ENCODE measurements around the gene GTF2IRD1. TPM values are rescaled to one million over a fixed set of nuclear protein-coding genes. Genes with fewer than 3 reads are reported as not detected.

Gene GTF2IRD1
- total RNA-seq, 1 experiment from 2014 or later = 14.9 TPM

DNA sequence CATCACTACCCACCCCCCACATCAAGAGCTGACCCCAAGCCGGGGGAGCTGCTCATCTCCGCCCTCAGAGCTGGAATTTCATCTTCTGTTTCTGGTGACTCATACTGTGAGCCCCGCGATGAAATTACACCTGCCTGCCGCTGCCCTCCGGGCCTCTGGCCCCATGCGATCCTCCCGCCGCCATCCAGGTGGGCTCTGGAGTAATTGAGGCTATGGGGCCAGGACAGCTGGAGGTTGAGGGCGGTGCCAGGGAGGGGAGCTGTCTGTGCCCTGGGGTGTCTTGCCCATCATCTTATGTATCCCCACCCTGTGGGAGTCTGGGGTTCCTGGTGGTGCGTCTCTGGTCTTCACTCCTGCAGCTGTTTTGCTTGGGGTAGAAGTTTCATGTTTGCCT lies 9.0 kb downstream of the GTF2IRD1 start:
- peaks cover 6% of the 10 kb centered on the region; the same call in 1 of the 2 replicates for H3K4me1 ChIP-seq (ENCODE audit: insufficient read depth, low read length)
- BruUV-seq (replicated peaks) = no TSS peak
- no peaks in the 10 kb centered on the region for H3K9me2 ChIP-seq (replicated peaks; ENCODE audit: low read length)
- ChIA-PET CTCF (no interaction called here), POLR2A (ENCODE audit: unreplicated experiment) (no interaction called here)
- no peak overlapping the region for H3K27ac ChIP-seq (ENCODE audit: low read length)
- no peak overlapping the region for H3K4me2 ChIP-seq (ENCODE audit: low read length)
- H3K36me3 ChIP-seq (ENCODE audit: low read depth, low read length) = no peaks in the 10 kb centered on the region
- H2AFZ ChIP-seq (ENCODE audit: low read length) = no peak overlapping the region
- intact Hi-C loops (cut with micrococcal nuclease) = no loop called here
- TF ChIP-seq EZH2phosphoT487 (IDR thresholded peaks at IDR 0.05; ENCODE audit: borderline replicate concordance, low read length) (no peak), EZH2 (IDR thresholded peaks at IDR 0.05; ENCODE audit: low read length, unreplicated experiment) (no peak)
- TF ChIP-seq, protein P1, sequence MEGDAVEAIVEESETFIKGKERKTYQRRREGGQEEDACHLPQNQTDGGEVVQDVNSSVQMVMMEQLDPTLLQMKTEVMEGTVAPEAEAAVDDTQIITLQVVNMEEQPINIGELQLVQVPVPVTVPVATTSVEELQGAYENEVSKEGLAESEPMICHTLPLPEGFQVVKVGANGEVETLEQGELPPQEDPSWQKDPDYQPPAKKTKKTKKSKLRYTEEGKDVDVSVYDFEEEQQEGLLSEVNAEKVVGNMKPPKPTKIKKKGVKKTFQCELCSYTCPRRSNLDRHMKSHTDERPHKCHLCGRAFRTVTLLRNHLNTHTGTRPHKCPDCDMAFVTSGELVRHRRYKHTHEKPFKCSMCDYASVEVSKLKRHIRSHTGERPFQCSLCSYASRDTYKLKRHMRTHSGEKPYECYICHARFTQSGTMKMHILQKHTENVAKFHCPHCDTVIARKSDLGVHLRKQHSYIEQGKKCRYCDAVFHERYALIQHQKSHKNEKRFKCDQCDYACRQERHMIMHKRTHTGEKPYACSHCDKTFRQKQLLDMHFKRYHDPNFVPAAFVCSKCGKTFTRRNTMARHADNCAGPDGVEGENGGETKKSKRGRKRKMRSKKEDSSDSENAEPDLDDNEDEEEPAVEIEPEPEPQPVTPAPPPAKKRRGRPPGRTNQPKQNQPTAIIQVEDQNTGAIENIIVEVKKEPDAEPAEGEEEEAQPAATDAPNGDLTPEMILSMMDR (conservative IDR thresholded peaks at IDR 0.05; ENCODE audit: low read depth, low read length) = no peak
- H3K79me2 ChIP-seq (ENCODE audit: low read length) = peaks cover 77% of the 10 kb centered on the region
- H4K20me1 ChIP-seq (ENCODE audit: low read length) = no peaks in the 10 kb centered on the region
- H3F3A ChIP-seq (ENCODE audit: low read length, unreplicated experiment) = no peaks in the 10 kb centered on the region
- no peaks in the 10 kb centered on the region for H3K9me3 ChIP-seq (ENCODE audit: low read length)
- H3K9ac ChIP-seq (ENCODE audit: low read length) = no peak overlapping the region
- no peak for ATAC-seq
- H3K27me3 ChIP-seq (ENCODE audit: low read length) = no peaks in the 10 kb centered on the region
- no peak for DNase-seq
- H3K4me3 ChIP-seq (ENCODE audit: low read length) = no peak overlapping the region

DNA sequence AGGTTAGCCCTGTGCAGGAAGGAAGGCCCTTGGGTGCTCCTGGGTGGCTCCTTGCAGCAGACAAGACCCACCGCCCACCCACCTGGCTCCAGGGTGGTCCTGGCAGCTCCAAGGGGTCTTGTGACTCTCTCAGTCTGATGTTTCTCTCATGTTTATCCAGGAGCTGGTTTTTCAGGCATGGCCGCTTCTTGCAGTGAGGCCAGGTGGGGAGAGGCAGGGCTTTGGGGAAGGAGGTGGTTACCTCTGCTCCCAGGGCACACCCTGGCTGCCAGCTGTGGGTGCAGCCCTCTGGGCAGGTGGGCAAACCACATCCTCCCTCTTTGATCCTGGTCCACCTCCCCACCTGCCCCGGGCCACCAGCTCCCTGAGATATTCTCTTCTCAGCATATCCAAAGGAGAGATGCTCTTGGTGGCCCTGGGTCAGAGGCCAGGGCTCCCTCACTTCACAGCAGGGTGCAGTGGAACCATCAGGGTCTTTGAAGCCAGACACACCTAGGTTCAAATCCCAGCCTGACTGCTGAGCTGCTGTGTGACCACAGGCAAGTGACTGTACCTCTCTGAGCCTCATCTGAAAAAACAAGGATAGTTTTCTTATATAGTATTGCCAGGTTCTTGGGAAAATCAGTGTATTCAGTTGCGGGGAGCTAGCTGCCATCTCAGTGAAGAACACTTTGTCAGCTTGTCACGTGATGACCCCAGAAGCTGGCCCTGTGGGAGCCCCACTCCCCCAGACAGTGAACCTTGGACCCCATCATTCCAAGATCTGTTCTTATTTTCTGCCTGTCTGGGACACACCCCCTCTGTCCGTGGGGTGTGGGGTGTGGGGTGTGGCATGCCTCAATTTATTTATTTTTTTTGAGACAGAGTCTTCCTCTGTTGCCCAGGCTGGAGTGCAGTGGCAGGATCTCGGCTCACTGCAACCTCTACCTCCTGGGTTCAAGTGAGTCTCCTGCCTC lies 11.5 kb downstream of the GTF2IRD1 start:
- peak; percentile 47 for DNase-seq
- H3K9ac ChIP-seq (ENCODE audit: low read length) = no peak overlapping the region
- ATAC-seq = peak; percentile 73
- ChIA-PET CTCF (no interaction called here), POLR2A (ENCODE audit: unreplicated experiment) (no interaction called here)
- intact Hi-C loops (cut with micrococcal nuclease) = no loop called here
- no peaks in the 10 kb centered on the region for H4K20me1 ChIP-seq (ENCODE audit: low read length)
- H3K4me3 ChIP-seq (ENCODE audit: low read length) = no peak overlapping the region
- no peaks in the 10 kb centered on the region for H3F3A ChIP-seq (ENCODE audit: low read length, unreplicated experiment)
- no peaks in the 10 kb centered on the region for H3K9me2 ChIP-seq (replicated peaks; ENCODE audit: low read length)
- no peak for TF ChIP-seq EZH2 (IDR thresholded peaks at IDR 0.05; ENCODE audit: low read length, unreplicated experiment)
- no peak for TF ChIP-seq EZH2phosphoT487 (IDR thresholded peaks at IDR 0.05; ENCODE audit: borderline replicate concordance, low read length)
- TF ChIP-seq, protein P1 (conservative IDR thresholded peaks at IDR 0.05; ENCODE audit: low read depth, low read length) = no peak
- H3K27ac ChIP-seq (ENCODE audit: low read length) = no peak overlapping the region
- peaks cover 62% of the 10 kb centered on the region for H3K79me2 ChIP-seq (ENCODE audit: low read length)
- no TSS peak for BruUV-seq (replicated peaks)
- no peak overlapping the region for H3K4me2 ChIP-seq (ENCODE audit: low read length)
- H3K27me3 ChIP-seq (ENCODE audit: low read length) = no peaks in the 10 kb centered on the region
- H3K36me3 ChIP-seq (ENCODE audit: low read depth, low read length) = no peaks in the 10 kb centered on the region
- peaks cover 6% of the 10 kb centered on the region; the same call in 1 of the 2 replicates for H3K4me1 ChIP-seq (ENCODE audit: insufficient read depth, low read length)
- H2AFZ ChIP-seq (ENCODE audit: low read length) = no peak overlapping the region
- H3K9me3 ChIP-seq (ENCODE audit: low read length) = no peaks in the 10 kb centered on the region

Data from PC-3 (cell line).